ENCODE measurements around the gene AJAP1. TPM values are rescaled to one million over a fixed set of nuclear protein-coding genes. Genes with fewer than 3 reads are reported as not detected.

AJAP1 gene
- total RNA-seq, 1 experiment from 2014 or later = not detected

GRCh38 chr1:4628992-4629391 lies 25.4 kb upstream of the AJAP1 start:
- DNase-seq (ENCODE audit: extremely low read depth, low read depth) = no peak

- no peak for DNase-seq (ENCODE audit: extremely low read depth, low read depth)
Observed at GRCh38 chr1:4630561-4630960, 23.8 kb upstream of the AJAP1 start.

- no peak for DNase-seq (ENCODE audit: extremely low read depth, low read depth)
Observed at GRCh38 chr1:4631321-4631720, 23.1 kb upstream of the AJAP1 start.

GRCh38 chr1:4633346-4633745 lies 21.1 kb upstream of the AJAP1 start:
- DNase-seq (ENCODE audit: extremely low read depth, low read depth) = no peak

- no peak for DNase-seq (ENCODE audit: extremely low read depth, low read depth)
Observed at GRCh38 chr1:4634156-4634792, 20.1 kb upstream of the AJAP1 start.

GRCh38 chr1:4634793-4635406 lies 19.5 kb upstream of the AJAP1 start:
- no peak for DNase-seq (ENCODE audit: extremely low read depth, low read depth)

GRCh38 chr1:4636186-4636585 lies 18.2 kb upstream of the AJAP1 start:
- no peak for DNase-seq (ENCODE audit: extremely low read depth, low read depth)

- DNase-seq (ENCODE audit: extremely low read depth, low read depth) = no peak
Observed at GRCh38 chr1:4636644-4637380, 17.6 kb upstream of the AJAP1 start.

- DNase-seq (ENCODE audit: extremely low read depth, low read depth) = no peak
Observed at GRCh38 chr1:4637616-4638344, 16.6 kb upstream of the AJAP1 start.

- DNase-seq (ENCODE audit: extremely low read depth, low read depth) = no peak
Observed at GRCh38 chr1:4638345-4638729, 16.1 kb upstream of the AJAP1 start.

- no peak for DNase-seq (ENCODE audit: extremely low read depth, low read depth)
Observed at GRCh38 chr1:4640931-4641330, 13.5 kb upstream of the AJAP1 start.

- no peak for DNase-seq (ENCODE audit: extremely low read depth, low read depth)
Observed at GRCh38 chr1:4647391-4647790, 7.0 kb upstream of the AJAP1 start.

- DNase-seq (ENCODE audit: extremely low read depth, low read depth) = no peak
Observed at GRCh38 chr1:4648657-4649056, 5.8 kb upstream of the AJAP1 start.

- DNase-seq (ENCODE audit: extremely low read depth, low read depth) = no peak
Observed at GRCh38 chr1:4650481-4650880, 3.9 kb upstream of the AJAP1 start.

GRCh38 chr1:4650981-4651380 lies 3.4 kb upstream of the AJAP1 start:
- DNase-seq (ENCODE audit: extremely low read depth, low read depth) = no peak

GRCh38 chr1:4652631-4653327 lies 1.6 kb upstream of the AJAP1 start:
- DNase-seq (ENCODE audit: extremely low read depth, low read depth) = peak; percentile 7

GRCh38 chr1:4653328-4653660 lies 1.1 kb upstream of the AJAP1 start:
- DNase-seq (ENCODE audit: extremely low read depth, low read depth) = no peak

GRCh38 chr1:4654764-4655673 lies 610 bp downstream of the AJAP1 start:
- DNase-seq (ENCODE audit: extremely low read depth, low read depth) = no peak

GRCh38 chr1:4655674-4656532 lies 1.5 kb downstream of the AJAP1 start:
- peak; percentile 18 for DNase-seq (ENCODE audit: extremely low read depth, low read depth)

Measured in NCI-H460 (cell line).